A673 (cell line): Measurements from ENCODE around the gene TF.

Source experiments
- EZH2 ChIP-seq: fragments of 200-600 bp; sonication (generic); IDR thresholded peaks from 2 replicates; pipeline ENCODE4 v1.6.1; 2017; ENCODE audit warnings: borderline replicate concordance, low read depth, mild to moderate bottlenecking, mixed read lengths, antibody characterized with exemption, low read length; ENCODE audit not compliant: poor library complexity, severe bottlenecking
- TF ChIP-seq, protein P1 (sequence below): fragments of 300-800, 200-600 bp; sonication (generic); conservative IDR thresholded peaks from 2 replicates; pipeline ENCODE4 v1.5.1; 2017; ENCODE audit warnings: low read depth, mild to moderate bottlenecking, antibody characterized with exemption, low read length, moderate library complexity, mixed read lengths

DNA sequence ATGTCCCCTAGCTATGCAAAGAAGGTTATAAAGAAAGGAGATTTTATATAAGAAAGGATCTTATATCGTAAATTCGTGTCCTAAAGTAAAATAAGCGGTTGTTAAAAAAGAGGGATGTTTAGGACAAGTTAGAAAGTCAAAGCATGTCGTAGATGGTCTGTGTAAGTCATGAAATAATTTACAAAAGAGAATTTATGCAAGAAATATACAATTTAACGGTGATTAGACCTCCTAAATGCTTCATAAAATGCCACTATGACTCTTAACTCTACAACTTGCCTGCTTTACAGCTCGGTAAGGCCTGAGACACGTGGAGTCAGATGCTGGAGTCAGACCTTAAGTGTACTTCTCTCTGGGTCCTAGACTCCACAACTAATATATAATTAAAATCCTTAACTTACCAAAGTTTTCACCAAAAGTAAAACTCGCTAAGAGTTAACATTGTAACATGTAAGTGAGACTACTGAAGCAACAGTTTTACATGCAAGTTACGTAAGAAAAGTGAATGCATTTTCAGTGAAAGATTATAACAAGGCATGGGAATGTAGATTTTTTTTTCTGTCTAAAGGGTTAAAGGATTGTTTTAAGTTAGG, 46.1 kb downstream of the TF start:
- TF ChIP-seq EZH2 = no peak
- TF ChIP-seq, protein P1, sequence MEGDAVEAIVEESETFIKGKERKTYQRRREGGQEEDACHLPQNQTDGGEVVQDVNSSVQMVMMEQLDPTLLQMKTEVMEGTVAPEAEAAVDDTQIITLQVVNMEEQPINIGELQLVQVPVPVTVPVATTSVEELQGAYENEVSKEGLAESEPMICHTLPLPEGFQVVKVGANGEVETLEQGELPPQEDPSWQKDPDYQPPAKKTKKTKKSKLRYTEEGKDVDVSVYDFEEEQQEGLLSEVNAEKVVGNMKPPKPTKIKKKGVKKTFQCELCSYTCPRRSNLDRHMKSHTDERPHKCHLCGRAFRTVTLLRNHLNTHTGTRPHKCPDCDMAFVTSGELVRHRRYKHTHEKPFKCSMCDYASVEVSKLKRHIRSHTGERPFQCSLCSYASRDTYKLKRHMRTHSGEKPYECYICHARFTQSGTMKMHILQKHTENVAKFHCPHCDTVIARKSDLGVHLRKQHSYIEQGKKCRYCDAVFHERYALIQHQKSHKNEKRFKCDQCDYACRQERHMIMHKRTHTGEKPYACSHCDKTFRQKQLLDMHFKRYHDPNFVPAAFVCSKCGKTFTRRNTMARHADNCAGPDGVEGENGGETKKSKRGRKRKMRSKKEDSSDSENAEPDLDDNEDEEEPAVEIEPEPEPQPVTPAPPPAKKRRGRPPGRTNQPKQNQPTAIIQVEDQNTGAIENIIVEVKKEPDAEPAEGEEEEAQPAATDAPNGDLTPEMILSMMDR = no peak
